SK-N-MC (cell line): ENCODE data around the gene PMFBP1.

Experiments
- EZH2 ChIP-seq: fragments of 200-600 bp; sonication (generic); IDR thresholded peaks from one replicate; pipeline ENCODE4 v1.6.1; 2017; ENCODE audit warnings: antibody characterized with exemption
- POLR2AphosphoS5 ChIP-seq: IDR thresholded peaks from 2 replicates; pipeline ENCODE4 v1.6.1; 2012; ENCODE audit warnings: mild to moderate bottlenecking, low read depth, low read length, borderline replicate concordance

GRCh38 chr16:72211110-72211509 is 39.2 kb upstream of the PMFBP1 start:
- TF ChIP-seq POLR2AphosphoS5, result no peak
- no peak for TF ChIP-seq EZH2
